HK-2 (cell line): Measurements from ENCODE around the gene TICAM1.
A peak's percentile ranks its signal among the peaks of the same experiment; 100 is the strongest.

Experiments
- DNase-seq: peaks from one replicate; pipeline ENCODE4 v3.0.0-alpha.2; 2018; ENCODE audit not compliant: unreplicated experiment

Gene TICAM1

GRCh38 chr19:4772566-4772965 lies 58.9 kb downstream of the TICAM1 start:
- DNase-seq, result no peak

- DNase-seq, result peak; percentile 88
Observed at GRCh38 chr19:4768934-4769777, 62.4 kb downstream of the TICAM1 start.
